Measurements from ENCODE around the gene C3.
A peak's percentile ranks its signal among the peaks of the same experiment; 100 is the strongest.
"Not testable (repeated sequence)": the region's sequence is repeated elsewhere in the genome, so short reads cannot be mapped to it uniquely, and the experiment has no call there.

Gene C3

GRCh38 chr19:6692027-6692426 lies 28.4 kb downstream of the C3 start:
- DNase-seq (ENCODE audit: low read depth in 2 of 2): no peak

- DNase-seq (ENCODE audit: low read depth in 2 of 2): no peak
These were observed 29.1 kb downstream of the C3 start for GRCh38 chr19:6691342-6691741.

- DNase-seq (ENCODE audit: low read depth in 2 of 2): no peak
These were observed 30.1 kb downstream of the C3 start for GRCh38 chr19:6690160-6690885.

GRCh38 chr19:6687114-6687513 lies 33.3 kb downstream of the C3 start:
- DNase-seq (ENCODE audit: low read depth in 2 of 2): no peak

DNA sequence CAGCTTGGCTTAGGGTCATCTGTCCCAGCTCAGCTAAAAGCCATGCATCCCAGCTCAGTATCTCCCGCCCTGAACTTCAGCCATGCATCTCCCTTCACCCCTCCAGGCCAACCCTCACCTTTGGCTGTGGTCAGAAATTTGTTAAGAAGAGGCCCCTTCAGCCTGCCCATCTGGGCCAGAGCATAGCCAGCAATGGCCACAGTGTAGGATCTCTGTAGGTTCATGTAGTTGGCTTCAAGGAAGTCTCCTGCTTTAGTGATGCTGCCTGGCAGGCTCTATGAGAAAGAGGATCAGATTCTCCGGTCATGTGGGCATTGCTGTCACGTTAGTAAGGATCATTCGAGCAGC lies 33.8 kb downstream of the C3 start:
- DNase-seq (ENCODE audit: low read depth in 2 of 2): no peak

DNA sequence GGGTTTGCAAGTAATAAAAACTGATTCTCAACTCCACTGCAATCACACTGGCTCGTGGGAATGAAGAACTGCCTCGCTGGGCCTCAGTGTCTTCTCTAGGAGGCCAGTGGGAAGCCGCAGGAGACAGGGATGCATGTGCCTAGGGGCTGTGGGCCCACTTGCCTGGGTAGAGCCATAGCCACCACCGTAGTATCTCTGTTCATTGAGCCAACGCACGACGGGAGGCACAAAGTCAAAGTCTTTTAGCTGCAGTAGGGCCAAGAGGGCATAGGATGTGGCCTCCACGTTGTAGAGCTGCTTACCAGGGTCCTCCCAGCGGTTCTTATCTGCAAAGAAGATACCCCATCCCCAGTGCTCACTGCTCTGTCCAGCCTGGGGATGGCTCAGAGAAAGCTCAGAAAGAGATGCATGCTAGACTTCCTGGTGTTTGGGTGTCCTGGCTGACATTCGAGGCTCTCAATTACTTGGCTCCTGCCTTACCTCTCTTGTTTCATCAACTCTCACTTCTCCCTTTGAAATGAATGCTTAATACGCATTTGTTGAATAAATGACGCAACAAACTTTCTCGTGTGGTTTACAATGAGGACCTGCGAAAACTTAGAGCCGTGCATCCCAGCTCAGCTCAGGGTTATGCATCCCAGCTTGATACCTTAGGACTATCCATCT lies 34.4 kb downstream of the C3 start:
- no peak for DNase-seq (ENCODE audit: low read depth in 2 of 2)

GRCh38 chr19:6685482-6685881 lies 35.0 kb downstream of the C3 start:
- DNase-seq (ENCODE audit: low read depth in 2 of 2): no peak

GRCh38 chr19:6683971-6684370 lies 36.5 kb downstream of the C3 start:
- DNase-seq (ENCODE audit: low read depth in 2 of 2): no peak

- DNase-seq (ENCODE audit: low read depth in 2 of 2): no peak
These were observed 37.8 kb downstream of the C3 start for GRCh38 chr19:6682607-6683128.

GRCh38 chr19:6680141-6680540 lies 40.3 kb downstream of the C3 start:
- no peak for DNase-seq (ENCODE audit: low read depth in 2 of 2)

DNA sequence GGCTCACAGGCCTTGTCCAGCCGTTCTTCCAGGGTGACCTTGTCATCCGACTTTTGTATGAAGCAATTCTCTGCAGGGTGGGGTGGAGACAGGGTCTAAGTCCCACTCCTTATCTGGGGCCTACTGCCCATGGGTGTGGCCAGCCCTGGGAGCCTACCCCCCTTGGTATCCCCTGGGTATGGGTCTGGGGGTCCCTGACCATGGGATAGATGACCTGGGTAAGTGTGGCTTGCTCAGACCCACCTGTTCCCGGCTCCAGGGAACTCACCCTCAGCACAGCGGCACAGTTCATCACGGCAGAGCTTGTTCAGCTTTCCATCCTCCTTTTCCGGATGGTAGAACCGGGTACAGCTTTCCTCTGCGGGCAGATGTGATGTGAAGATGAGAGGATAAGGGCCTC lies 41.3 kb downstream of the C3 start:
- no peak for DNase-seq (ENCODE audit: low read depth in 2 of 2)

GRCh38 chr19:6678690-6679109 lies 41.8 kb downstream of the C3 start:
- peak; percentile 63 to 76 for DNase-seq (ENCODE audit: low read depth in 2 of 2)

GRCh38 chr19:6677883-6678689 lies 42.4 kb downstream of the C3 start:
- peak; percentile 44 to 50 for DNase-seq (ENCODE audit: low read depth in 2 of 2)

DNA sequence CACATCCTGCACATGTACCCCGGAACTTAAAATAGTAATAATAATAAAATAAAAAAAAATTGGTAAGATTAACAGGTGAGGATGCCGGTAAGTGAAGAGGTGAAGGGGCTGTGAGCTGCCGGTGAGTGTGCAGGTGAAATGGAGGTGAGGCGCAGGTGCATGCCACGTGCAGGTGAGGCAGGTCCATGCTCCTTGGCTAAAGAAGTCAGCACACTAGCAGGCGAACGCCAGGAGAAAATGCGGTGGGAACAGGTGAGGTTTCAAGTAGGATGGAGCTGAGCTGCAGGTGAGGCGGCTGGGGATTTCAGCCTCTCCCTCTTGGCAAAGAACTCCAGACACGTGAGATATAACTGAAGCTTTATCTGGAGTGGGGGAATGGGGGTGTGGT lies 43.0 kb downstream of the C3 start:
- DNase-seq (ENCODE audit: low read depth in 2 of 2): no peak

DNA sequence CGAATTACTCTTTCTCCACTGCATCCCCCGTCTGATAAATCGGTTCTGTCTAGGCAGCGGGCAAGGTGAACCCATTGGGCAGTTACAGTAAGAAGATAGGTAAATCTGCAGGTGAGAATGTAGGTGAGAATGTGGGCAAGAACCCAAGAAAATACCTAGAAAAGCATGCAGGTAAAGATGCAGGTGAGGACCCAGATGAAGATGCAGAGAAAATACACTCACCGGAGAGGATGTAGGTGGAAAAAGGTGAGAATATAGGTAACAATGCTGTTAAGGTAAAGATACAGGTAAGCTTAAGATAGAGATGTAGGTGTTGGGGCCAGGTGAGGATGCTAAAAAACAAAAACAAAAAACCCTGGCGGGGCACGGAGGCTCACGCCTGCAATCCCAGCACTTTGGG lies 44.2 kb downstream of the C3 start:
- DNase-seq (ENCODE audit: low read depth in 2 of 2): no peak

DNA sequence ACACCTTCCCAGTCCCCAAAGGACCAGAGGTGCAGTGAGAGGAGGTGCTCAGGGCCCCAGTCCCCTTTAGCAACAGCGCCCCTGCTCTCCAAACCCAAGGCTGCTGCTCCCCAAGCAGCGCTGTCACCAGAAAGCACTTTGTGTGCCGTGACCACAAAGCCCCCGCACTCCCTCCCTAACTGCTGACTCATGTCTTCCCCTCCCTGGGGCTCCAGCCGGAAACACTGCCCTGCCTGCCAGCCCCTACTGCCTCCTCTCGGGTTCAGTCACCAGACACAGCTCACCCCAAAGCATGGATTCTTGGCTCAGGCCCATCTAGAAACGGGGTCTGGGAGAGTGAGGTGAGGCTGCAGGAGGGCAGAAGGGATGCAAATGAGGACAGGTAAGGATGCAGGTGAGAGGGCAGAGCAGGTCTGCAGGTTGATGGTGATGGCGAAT lies 45.6 kb downstream of the C3 start:
- DNase-seq (ENCODE audit: low read depth in 2 of 2): peak; percentile 91 to 92

- not testable (repeated sequence) for DNase-seq (ENCODE audit: low read depth in 2 of 2)
These were observed 46.0 kb downstream of the C3 start for GRCh38 chr19:6674408-6674807.

DNA sequence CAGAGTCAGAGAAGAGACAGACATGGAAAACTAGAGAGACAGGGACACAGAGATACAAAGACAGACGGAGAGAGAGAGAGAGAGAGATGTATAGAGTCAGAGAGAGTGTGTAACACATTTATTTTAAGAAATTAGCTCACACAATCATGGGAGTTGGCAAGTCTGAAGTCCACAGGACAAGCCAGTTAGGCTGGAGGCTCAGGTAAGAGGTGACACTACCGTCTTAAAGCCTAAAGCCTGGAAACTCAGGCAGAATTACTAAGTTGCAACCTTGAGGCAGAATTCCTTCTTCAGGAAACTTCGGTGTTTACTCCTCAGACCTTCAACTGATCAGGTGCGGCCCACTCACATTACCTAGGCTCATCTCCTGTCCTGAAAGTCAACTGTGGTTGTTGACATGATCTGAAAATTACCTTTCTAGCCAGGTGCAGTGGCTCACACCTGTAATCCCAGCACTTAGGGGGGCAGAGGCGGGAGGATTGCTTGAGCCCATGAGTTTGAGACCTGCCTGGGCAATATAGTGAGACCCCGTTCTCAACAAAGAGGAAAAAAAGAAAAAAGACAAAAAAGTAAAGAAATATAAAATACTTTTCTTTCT lies 47.7 kb downstream of the C3 start:
- DNase-seq (ENCODE audit: low read depth in 2 of 2): no peak

GRCh38 chr19:6671960-6672359 lies 48.5 kb downstream of the C3 start:
- DNase-seq (ENCODE audit: low read depth in 2 of 2): no peak

GRCh38 chr19:6668691-6669090 lies 51.8 kb downstream of the C3 start:
- no peak for DNase-seq (ENCODE audit: low read depth in 2 of 2)

- DNase-seq (ENCODE audit: low read depth in 2 of 2): peak in 1 of 2 donors; percentile 62
These were observed 53.3 kb downstream of the C3 start for GRCh38 chr19:6667114-6667627.

DNA sequence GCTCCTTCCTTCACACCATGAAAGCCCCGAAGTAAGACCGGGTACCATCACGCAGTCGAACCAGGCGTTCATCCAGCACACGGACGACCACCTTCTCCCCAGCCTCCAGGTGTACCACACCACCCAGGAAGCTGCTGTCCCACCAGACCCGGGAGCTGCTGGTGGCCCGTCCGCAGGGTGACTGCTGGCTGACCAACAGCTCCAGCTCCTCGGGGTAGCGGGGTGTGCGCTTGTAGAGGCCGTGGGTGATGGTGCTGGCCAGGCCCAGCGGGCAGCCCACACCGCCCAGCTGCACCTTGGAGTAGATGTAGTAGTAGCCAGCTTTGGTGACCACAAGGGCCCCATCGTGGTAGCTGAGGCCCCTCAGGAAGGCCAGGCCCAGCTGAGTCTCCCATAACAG lies 55.5 kb downstream of the C3 start:
- no peak for DNase-seq (ENCODE audit: low read depth in 2 of 2)
